Omental fat pad (tissue), 4 donors: Measurements from ENCODE around the gene CPED1. TPM values are rescaled to one million over a fixed set of nuclear protein-coding genes. Genes with fewer than 3 reads are reported as not detected.
"Not testable (repeated sequence)": the region's sequence is repeated elsewhere in the genome, so short reads cannot be mapped to it uniquely, and the experiment has no call there.

ENCODE experiments used
- ATAC-seq: fragments of 150-250 bp; one replicate; pipeline ENCODE4 v1.9.1; 2016; ENCODE audit warnings: mild to moderate bottlenecking, moderate library complexity; ENCODE audit not compliant: low FRiP score
- DNase-seq: peaks from one replicate; pipeline ENCODE4 v3.0.0-alpha.2; 2019; ENCODE audit warnings: low spot score
- total RNA-seq, 4 donors: library from RNA; depleted of rRNA; stranded (reverse); fragments of >200 nt; gene quantifications; one replicate each; pipeline ENCODE4 v1.1.0, GENCODE V29; 2016
- TF ChIP-seq, protein P1 (sequence below), 3 donors: fragments of 450-650 bp; IDR thresholded peaks; one replicate each; pipeline ENCODE4 v1.5.1; 2016 to 2017; ENCODE audit warnings: antibody characterized with exemption in 3 of 3, mild to moderate bottlenecking in 3 of 3, moderate library complexity in 2 of 3

The CPED1 gene
- total RNA-seq, 4 donors from 2014 or later = 24.9 to 63.9 (median 40.9) TPM

DNA sequence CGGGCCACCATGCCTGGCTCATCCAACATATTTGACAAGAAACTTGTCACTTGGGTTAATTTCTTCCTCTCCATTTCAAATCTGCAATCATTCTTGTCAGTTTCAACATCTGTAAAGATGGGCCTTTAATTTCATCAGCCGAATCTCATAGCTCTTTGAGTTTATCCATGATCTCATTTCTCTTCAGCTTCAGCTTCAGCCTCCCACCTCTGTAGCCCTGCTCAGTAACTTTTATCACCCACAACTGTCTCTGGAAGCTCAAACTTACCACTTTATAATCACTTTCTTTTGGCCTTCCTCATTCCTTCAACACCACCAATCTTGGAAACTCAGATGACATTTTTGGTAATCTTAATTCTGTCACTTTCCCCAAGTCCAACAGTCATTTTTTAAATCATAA is 83.2 kb downstream of the CPED1 start:
- DNase-seq = no peak
- no peak for ATAC-seq
- TF ChIP-seq, protein P1, sequence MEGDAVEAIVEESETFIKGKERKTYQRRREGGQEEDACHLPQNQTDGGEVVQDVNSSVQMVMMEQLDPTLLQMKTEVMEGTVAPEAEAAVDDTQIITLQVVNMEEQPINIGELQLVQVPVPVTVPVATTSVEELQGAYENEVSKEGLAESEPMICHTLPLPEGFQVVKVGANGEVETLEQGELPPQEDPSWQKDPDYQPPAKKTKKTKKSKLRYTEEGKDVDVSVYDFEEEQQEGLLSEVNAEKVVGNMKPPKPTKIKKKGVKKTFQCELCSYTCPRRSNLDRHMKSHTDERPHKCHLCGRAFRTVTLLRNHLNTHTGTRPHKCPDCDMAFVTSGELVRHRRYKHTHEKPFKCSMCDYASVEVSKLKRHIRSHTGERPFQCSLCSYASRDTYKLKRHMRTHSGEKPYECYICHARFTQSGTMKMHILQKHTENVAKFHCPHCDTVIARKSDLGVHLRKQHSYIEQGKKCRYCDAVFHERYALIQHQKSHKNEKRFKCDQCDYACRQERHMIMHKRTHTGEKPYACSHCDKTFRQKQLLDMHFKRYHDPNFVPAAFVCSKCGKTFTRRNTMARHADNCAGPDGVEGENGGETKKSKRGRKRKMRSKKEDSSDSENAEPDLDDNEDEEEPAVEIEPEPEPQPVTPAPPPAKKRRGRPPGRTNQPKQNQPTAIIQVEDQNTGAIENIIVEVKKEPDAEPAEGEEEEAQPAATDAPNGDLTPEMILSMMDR (IDR thresholded peaks at IDR 0.05) = no peak

DNA sequence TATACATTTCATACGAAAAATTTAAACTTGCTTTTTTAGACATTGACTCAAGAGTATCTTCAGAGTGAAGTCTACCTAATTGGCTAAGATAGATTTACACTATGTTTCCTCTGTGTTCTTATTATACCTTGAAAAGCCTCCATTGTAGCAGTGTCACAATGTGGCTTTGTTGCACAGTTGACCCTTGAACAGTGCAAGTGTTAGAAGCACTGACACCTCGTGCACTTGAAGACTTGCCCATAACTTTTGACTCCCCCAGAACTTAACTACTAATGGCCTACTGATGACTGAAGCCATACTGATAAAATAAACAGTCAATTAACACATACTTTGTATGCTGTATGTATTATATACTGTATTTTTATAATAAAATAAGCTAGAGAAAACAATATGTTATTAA is 84.3 kb downstream of the CPED1 start:
- ATAC-seq (no peak), DNase-seq (no peak)
- TF ChIP-seq, protein P1 (IDR thresholded peaks at IDR 0.05) = no peak

DNA sequence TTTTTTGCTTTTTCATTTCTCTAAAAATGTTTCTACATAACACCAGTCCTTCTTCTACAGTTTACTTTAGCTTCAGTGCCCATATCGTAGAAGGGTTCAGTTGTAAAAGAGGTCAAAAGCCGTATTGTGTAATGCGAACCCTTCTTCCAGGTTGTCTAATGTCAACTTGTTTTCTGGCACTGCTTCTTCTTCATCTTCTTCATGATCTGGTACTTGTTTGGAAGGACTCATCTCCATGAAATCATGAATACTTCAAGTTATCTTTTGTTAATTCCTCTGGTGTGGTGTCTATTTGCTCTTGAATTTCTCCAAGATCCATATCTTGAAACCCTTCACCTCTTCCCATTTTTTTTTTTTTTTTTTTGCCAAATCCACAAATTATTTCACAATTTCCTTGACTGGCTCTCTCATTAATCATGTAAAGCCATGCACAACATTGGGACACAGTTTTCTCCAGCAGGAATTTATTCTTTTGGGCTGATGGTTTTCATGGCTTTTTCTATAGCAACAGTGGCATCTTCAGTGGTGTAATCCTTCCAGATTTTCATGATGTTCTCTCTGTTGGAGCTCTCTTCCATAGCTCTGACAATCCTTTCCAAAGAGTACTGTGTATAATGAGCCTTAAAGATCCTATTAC is 85.1 kb downstream of the CPED1 start:
- no peak for DNase-seq
- no peak for ATAC-seq
- TF ChIP-seq, protein P1 (IDR thresholded peaks at IDR 0.05) = no peak

DNA sequence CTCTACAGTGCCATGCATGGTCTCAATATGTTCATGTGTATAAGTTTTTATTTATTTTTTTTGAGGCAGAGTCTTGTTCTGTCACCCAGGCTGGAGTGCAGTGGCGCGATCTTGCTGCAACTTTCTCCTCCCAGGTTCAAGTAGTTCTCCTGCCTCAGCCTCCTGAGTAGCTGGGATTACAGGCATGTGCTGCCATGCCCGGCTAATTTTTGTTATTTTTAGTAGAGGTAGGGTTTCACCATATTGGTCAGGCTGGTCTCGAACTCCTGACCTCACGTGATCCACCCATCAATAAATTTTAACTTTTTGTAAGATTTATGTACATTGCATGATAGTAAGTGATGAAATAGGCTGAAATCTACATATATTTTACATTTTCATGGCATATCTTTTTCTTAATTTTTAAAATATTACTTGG is 86.9 kb downstream of the CPED1 start:
- ATAC-seq, DNase-seq: not testable (repeated sequence)

DNA sequence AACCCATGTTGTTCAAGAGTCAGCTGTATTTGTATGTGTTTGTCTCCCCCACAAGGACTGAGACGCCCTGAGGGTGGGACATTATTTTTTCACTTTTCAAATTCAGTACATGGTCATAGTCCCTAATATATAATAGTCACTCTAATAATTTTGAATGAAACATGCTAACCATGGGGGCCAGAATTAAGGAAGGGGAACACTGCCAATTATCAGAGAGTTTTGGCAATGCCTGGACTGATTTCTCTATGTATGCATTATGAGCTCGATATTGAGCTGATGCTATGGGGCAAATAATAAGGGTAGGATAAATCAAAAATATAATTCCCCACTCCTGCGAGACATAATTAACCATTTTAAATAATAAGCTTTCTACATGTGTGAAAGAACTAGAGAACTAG is 87.4 kb downstream of the CPED1 start:
- ATAC-seq (no peak), DNase-seq (no peak)
- TF ChIP-seq, protein P1 (IDR thresholded peaks at IDR 0.05) = no peak

DNA sequence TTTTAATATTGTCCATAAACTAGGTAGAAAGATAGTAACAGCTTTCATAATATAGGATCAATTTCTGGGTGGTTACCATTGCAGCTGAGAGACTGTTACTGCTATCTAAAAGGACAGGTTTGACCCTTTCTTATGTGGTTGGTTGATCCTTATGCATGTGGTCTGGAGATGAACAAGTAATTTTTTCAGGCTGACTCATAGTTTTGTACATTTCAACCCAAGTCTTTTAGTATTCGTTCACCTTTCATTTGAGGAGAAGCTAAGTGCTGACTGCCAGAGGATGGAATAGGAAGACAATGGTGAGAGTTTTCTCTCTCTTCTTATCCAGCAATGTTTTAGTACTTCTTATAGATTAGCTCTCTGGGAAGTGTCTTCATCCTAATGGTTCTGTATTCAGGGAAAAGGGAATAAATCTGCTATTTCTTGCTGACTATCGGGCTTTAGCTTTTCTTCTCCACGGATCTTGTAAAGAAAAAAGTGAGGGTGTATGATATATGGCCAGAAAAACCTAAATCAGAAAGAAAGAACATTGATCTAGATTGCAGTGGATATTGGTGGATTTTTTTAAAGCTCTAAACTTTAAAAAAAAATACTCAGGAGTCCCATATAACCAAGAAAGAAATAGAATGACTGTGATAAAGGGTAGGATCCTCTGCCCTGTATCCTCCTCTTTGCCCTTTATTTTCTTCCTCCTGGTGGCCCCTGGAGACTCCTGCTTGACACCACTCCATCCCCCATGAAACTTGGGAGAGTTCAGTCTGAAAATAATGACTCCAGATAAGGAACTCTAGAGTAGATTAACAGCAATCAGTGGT is 88.0 kb downstream of the CPED1 start:
- DNase-seq (no peak), ATAC-seq (no peak)
- TF ChIP-seq, protein P1 (IDR thresholded peaks at IDR 0.05) = no peak

DNA sequence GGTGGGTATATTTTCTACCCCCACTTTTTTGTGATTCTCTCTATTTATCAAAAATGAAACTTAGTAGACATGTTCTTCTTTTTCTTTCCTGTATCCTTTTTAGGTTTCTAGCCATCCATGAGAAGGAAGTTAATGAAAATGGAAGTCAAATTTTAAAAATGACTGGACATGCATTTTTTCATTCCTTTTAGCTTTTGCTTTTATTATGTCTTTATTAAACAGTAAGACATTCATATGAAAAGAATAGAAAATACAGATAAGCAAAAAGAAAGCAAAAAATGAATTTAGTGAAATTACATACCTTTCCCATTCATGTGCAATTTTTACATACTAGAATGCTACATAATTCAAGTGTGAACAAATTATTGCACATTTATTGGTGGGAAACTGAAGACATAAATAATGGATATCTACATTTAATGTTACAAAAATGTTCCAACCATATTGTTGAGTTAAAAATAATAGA is 88.7 kb downstream of the CPED1 start:
- TF ChIP-seq, protein P1 (IDR thresholded peaks at IDR 0.05) = no peak
- no peak for DNase-seq
- ATAC-seq = no peak
